HG03135 (cell line): ENCODE measurements around the gene CDC34.
"Not testable (repeated sequence)": the region's sequence is repeated elsewhere in the genome, so short reads cannot be mapped to it uniquely, and the experiment has no call there.

ENCODE experiments used
- ATAC-seq: cut with Tn5 transposase; IDR thresholded peaks from one replicate; pipeline ENCODE4 v1.9.1; 2021; ENCODE audit warnings: mild to moderate bottlenecking, moderate library complexity; ENCODE audit not compliant: unreplicated experiment

CDC34 gene

GRCh38 chr19:572140-572742 lies 40.7 kb downstream of the CDC34 start, which contains the start of gene BSG:
Gene BSG (plus strand): TSS chr19:572596. CDS start chr19:572635, 39 bp downstream.
- peak; percentile 67 for ATAC-seq

GRCh38 chr19:572743-573518 lies 41.4 kb downstream of the CDC34 start:
- peak; percentile 35 for ATAC-seq

GRCh38 chr19:573519-573825 lies 41.9 kb downstream of the CDC34 start:
- ATAC-seq = no peak

GRCh38 chr19:574658-575526 lies 43.3 kb downstream of the CDC34 start:
- ATAC-seq = no peak

- ATAC-seq = no peak
These were observed 44.3 kb downstream of the CDC34 start for GRCh38 chr19:575527-576506.

- ATAC-seq = no peak
These were observed 45.3 kb downstream of the CDC34 start for GRCh38 chr19:576768-577438.

- no peak for ATAC-seq
These were observed 46.2 kb downstream of the CDC34 start for GRCh38 chr19:577439-578392.

GRCh38 chr19:579111-579841 lies 47.7 kb downstream of the CDC34 start:
- no peak for ATAC-seq

- no peak for ATAC-seq
These were observed 48.2 kb downstream of the CDC34 start for GRCh38 chr19:579842-580155.

- no peak for ATAC-seq
These were observed 48.8 kb downstream of the CDC34 start for GRCh38 chr19:580274-580835.

GRCh38 chr19:581399-582111 lies 50.0 kb downstream of the CDC34 start:
- no peak for ATAC-seq

GRCh38 chr19:582497-583197 lies 51.1 kb downstream of the CDC34 start:
- ATAC-seq = no peak

GRCh38 chr19:583198-583967 lies 51.8 kb downstream of the CDC34 start:
- no peak for ATAC-seq

- no peak for ATAC-seq
These were observed 52.3 kb downstream of the CDC34 start for GRCh38 chr19:583968-584239.

GRCh38 chr19:584240-585001 lies 52.9 kb downstream of the CDC34 start:
- no peak for ATAC-seq

- ATAC-seq = not testable (repeated sequence)
These were observed 53.6 kb downstream of the CDC34 start for GRCh38 chr19:585146-585545.
